Caco-2 (cell line): ENCODE data around the gene HOXC12. TPM values are rescaled to one million over a fixed set of nuclear protein-coding genes. Genes with fewer than 3 reads are reported as not detected.

Source experiments
- BruUV-seq: library from RNA; stranded (reverse); fragments of 400-500 nt; replicated peaks from 2 replicates; lab custom pipeline; 2021; lab: Mats Ljungman, UMichigan
- CTCF ChIA-PET: fragments of 300-600 bp; sonication (Branson Sonifier 250); formaldehyde crosslinking; loops from one replicate; lab custom pipeline; 2022; ENCODE audit warnings: antibody characterized with exemption; lab: Charles Lee
- POLR2A ChIA-PET: fragments of 300-600 bp; sonication (Branson Sonifier 250); formaldehyde crosslinking; loops from one replicate; lab custom pipeline; 2022; ENCODE audit warnings: antibody characterized with exemption; lab: Charles Lee
- DNase-seq, 2 experiments: peaks; one replicate each; pipeline versions ENCODE4 v3.0.0 to v3.0.0-alpha.2; 2020 to 2022
- H3K27me3 ChIP-seq: replicated peaks from 2 replicates; pipeline ENCODE4 v1.6.0; 2011; ENCODE audit warnings: low read length; ENCODE audit not compliant: control insufficient read depth, insufficient read depth
- H3K36me3 ChIP-seq: 2 replicates; pipeline ENCODE4 v1.5.1; 2011; ENCODE audit warnings: low read length; ENCODE audit not compliant: control insufficient read depth, insufficient read depth
- H3K4me1 ChIP-seq: fragments of 250-450 bp; sonication (Bioruptor Pico); 2 replicates; pipeline ENCODE4 v1.5.1; 2020; ENCODE audit warnings: mild to moderate bottlenecking
- H3K4me3 ChIP-seq: 2 replicates; pipeline ENCODE4 v1.5.1; 2011; ENCODE audit warnings: low read depth, mild to moderate bottlenecking, control low read depth, low read length
- H3K9me3 ChIP-seq: fragments of 250-450 bp; sonication (Bioruptor Pico); 2 replicates; pipeline ENCODE4 v1.5.1; 2020; ENCODE audit warnings: mild to moderate bottlenecking, moderate library complexity
- H3K27ac Mint-ChIP-seq: one replicate; pipeline ENCODE4 v1.8.0; 2022; ENCODE audit warnings: mixed read lengths; ENCODE audit not compliant: unreplicated experiment
- H3K27me3 Mint-ChIP-seq: one replicate; pipeline ENCODE4 v1.8.0; 2022; ENCODE audit warnings: mixed read lengths; ENCODE audit not compliant: insufficient read depth, unreplicated experiment
- H3K36me3 Mint-ChIP-seq: one replicate; pipeline ENCODE4 v1.8.0; 2022; ENCODE audit warnings: mild to moderate bottlenecking, mixed read lengths; ENCODE audit not compliant: insufficient read depth, unreplicated experiment
- H3K4me1 Mint-ChIP-seq: one replicate; pipeline ENCODE4 v1.8.0; 2022; ENCODE audit warnings: low read depth, mixed read lengths; ENCODE audit not compliant: unreplicated experiment
- H3K4me3 Mint-ChIP-seq: one replicate; pipeline ENCODE4 v1.8.0; 2022; ENCODE audit warnings: mild to moderate bottlenecking, moderate library complexity, mixed read lengths; ENCODE audit not compliant: unreplicated experiment
- H3K9me3 Mint-ChIP-seq: one replicate; pipeline ENCODE4 v1.8.0; 2022; ENCODE audit warnings: mixed read lengths; ENCODE audit not compliant: unreplicated experiment
- intact Hi-C: fragments of 100-400 bp; cut with micrococcal nuclease; formaldehyde crosslinking; loops from one replicate; pipeline ENCODE4 v1.10.0; 2022; ENCODE audit not compliant: unreplicated experiment
- total RNA-seq: library from RNA; stranded (reverse); gene quantifications from 2 replicates; pipeline ENCODE4 v1.2.3, GENCODE V29; 2022
- TF ChIP-seq, protein P1 (sequence below), 2 experiments: fragments of 200-600 bp in 1 of 2; IDR thresholded peaks; 1 replicate in 1 of 2; 2 replicates in 1 of 2; pipeline versions ENCODE4 v1.5.1 to v1.8.0; 2011 to 2022; ENCODE audit warnings: antibody characterized with exemption in 1 of 2, control low read depth in 1 of 2, inconsistent platforms in 1 of 2, low read depth in 1 of 2, low read length in 1 of 2, mild to moderate bottlenecking in 1 of 2, moderate library complexity in 1 of 2; ENCODE audit not compliant: insufficient read depth in 1 of 2, severe bottlenecking in 1 of 2, unreplicated experiment in 1 of 2

HOXC12 gene
- total RNA-seq, 1 experiment from 2014 or later = 10.3 TPM

- BruUV-seq = no TSS peak
- peaks cover 23% of the 10 kb centered on the region for H3K4me1 ChIP-seq
- ChIA-PET POLR2A (no interaction called here), CTCF (interaction anchor here (1.3 kb wide), 1 partner anchor 10 kb away, joined by 4 read pairs; no protein-coding TSS in a partner anchor)
- TF ChIP-seq, protein P1, sequence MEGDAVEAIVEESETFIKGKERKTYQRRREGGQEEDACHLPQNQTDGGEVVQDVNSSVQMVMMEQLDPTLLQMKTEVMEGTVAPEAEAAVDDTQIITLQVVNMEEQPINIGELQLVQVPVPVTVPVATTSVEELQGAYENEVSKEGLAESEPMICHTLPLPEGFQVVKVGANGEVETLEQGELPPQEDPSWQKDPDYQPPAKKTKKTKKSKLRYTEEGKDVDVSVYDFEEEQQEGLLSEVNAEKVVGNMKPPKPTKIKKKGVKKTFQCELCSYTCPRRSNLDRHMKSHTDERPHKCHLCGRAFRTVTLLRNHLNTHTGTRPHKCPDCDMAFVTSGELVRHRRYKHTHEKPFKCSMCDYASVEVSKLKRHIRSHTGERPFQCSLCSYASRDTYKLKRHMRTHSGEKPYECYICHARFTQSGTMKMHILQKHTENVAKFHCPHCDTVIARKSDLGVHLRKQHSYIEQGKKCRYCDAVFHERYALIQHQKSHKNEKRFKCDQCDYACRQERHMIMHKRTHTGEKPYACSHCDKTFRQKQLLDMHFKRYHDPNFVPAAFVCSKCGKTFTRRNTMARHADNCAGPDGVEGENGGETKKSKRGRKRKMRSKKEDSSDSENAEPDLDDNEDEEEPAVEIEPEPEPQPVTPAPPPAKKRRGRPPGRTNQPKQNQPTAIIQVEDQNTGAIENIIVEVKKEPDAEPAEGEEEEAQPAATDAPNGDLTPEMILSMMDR (IDR thresholded peaks at IDR 0.05; ENCODE audit: insufficient read depth in 1 of 2, low read depth in 1 of 2, low read length in 1 of 2, severe bottlenecking in 1 of 2, unreplicated experiment in 1 of 2) = no peak
- Mint-ChIP-seq H3K4me1 (peaks cover 21% of the 10 kb centered on the region), H3K4me3 (peak overlapping the region; percentile 44), H3K9me3 (no peaks in the 10 kb centered on the region), H3K27ac (no peak overlapping the region), H3K27me3 (no peaks in the 10 kb centered on the region), H3K36me3 (peaks cover 9% of the 10 kb centered on the region)
- intact Hi-C loops = loop anchor here (1.0 to 5.0 kb wide), 3 partner anchors 11 to 183 kb away; no protein-coding TSS in a partner anchor
- H3K36me3 ChIP-seq = no peaks in the 10 kb centered on the region
- peak; percentile 51 to 54 for DNase-seq
- no peak overlapping the region for H3K4me3 ChIP-seq
- no peaks in the 10 kb centered on the region for H3K9me3 ChIP-seq
- H3K27me3 ChIP-seq = no peaks in the 10 kb centered on the region
Measured at GRCh38 chr12:53949631-53950436, 4.9 kb upstream of the HOXC12 start.

- Mint-ChIP-seq H3K36me3 (peaks cover 9% of the 10 kb centered on the region), H3K4me1 (peaks cover 21% of the 10 kb centered on the region), H3K27ac (no peak overlapping the region), H3K27me3 (no peaks in the 10 kb centered on the region), H3K4me3 (peak overlapping the region; percentile 44), H3K9me3 (no peaks in the 10 kb centered on the region)
- peaks cover 26% of the 10 kb centered on the region for H3K4me1 ChIP-seq
- CTCF ChIA-PET = interaction anchor here (0.6 kb wide), 1 partner anchor 13 kb away, joined by 3 read pairs; the partner anchor contains the start of gene HOXC13
- no peaks in the 10 kb centered on the region for H3K36me3 ChIP-seq
- no peaks in the 10 kb centered on the region for H3K9me3 ChIP-seq
- POLR2A ChIA-PET = no interaction called here
- no peak overlapping the region for H3K4me3 ChIP-seq
- no TSS peak for BruUV-seq
- TF ChIP-seq, protein P1 (IDR thresholded peaks at IDR 0.05; ENCODE audit: insufficient read depth in 1 of 2, low read depth in 1 of 2, low read length in 1 of 2, severe bottlenecking in 1 of 2, unreplicated experiment in 1 of 2) = peak in 1 of 2 experiments; percentile 28
- no peak for DNase-seq
- intact Hi-C loops = loop anchor here (5.0 kb wide), 1 partner anchor 143 kb away; no protein-coding TSS in a partner anchor
- H3K27me3 ChIP-seq = no peaks in the 10 kb centered on the region
Measured at GRCh38 chr12:53950437-53950773, 4.3 kb upstream of the HOXC12 start.

- intact Hi-C loops = loop anchor here (5.0 kb wide), 1 partner anchor 144 kb away; no protein-coding TSS in a partner anchor
- Histone ChIP-seq H3K9me3 (no peaks in the 10 kb centered on the region), H3K27me3 (no peaks in the 10 kb centered on the region), H3K4me1 (peaks cover 31% of the 10 kb centered on the region), H3K36me3 (no peaks in the 10 kb centered on the region), H3K4me3 (no peak overlapping the region)
- Mint-ChIP-seq H3K9me3 (no peaks in the 10 kb centered on the region), H3K27ac (no peak overlapping the region), H3K4me1 (peaks cover 21% of the 10 kb centered on the region), H3K4me3 (no peak overlapping the region), H3K36me3 (peaks cover 9% of the 10 kb centered on the region), H3K27me3 (no peaks in the 10 kb centered on the region)
- TF ChIP-seq, protein P1 (IDR thresholded peaks at IDR 0.05; ENCODE audit: insufficient read depth in 1 of 2, low read depth in 1 of 2, low read length in 1 of 2, severe bottlenecking in 1 of 2, unreplicated experiment in 1 of 2) = no peak
- no peak for DNase-seq
- ChIA-PET CTCF (interaction anchor here (0.6 to 2.3 kb wide), 3 partner anchors 11 to 82 kb away, joined by 3 to 18 read pairs (median 3); partner anchors contain the start of genes HOXC13 and HOXC5), POLR2A (interaction anchor here (0.6 to 1.1 kb wide), 2 partner anchors 11 to 15 kb away, joined by 3 to 5 read pairs; no protein-coding TSS in a partner anchor)
- BruUV-seq = no TSS peak
Measured at GRCh38 chr12:53950789-53951576, 3.7 kb upstream of the HOXC12 start.
